ENCODE measurements around the gene KCNC4. TPM values are rescaled to one million over a fixed set of nuclear protein-coding genes. Genes with fewer than 3 reads are reported as not detected.

The KCNC4 gene
- total RNA-seq, 4 donors from 2014 or later, result 2.1 to 29.4 (median 3.9) TPM

- TF ChIP-seq CTCF (IDR thresholded peaks at IDR 0.05) (no peak), POLR2A (IDR thresholded peaks at IDR 0.05) (no peak)
- intact Hi-C loops (cut with DNase I; ENCODE audit: low total_unique reads), result no loop called here
Measured at GRCh38 chr1:110211496-110212168, 1.5 kb downstream of the KCNC4 start.

GRCh38 chr1:110212169-110213142, 2.3 kb downstream of the KCNC4 start:
- DNase-seq, result peak; percentile 39 to 45
- H3K27ac ChIP-seq, result peak overlapping the region; percentile 87 to 91
- no peaks in the 10 kb centered on the region for H3K27me3 ChIP-seq
- intact Hi-C loops (cut with DNase I; ENCODE audit: low total_unique reads), result no loop called here
- H3K4me1 ChIP-seq, result peaks cover 0 to 8% of the 10 kb centered on the region in 2 donors
- no peaks in the 10 kb centered on the region for H3K36me3 ChIP-seq
- no peak for TF ChIP-seq POLR2A (IDR thresholded peaks at IDR 0.05)
- TF ChIP-seq CTCF (IDR thresholded peaks at IDR 0.05), result peak in 1 of 4 experiments; percentile 9
- no peaks in the 10 kb centered on the region for H3K9me3 ChIP-seq
- peak overlapping the region in 1 of 2 donors; percentile 79 for H3K4me3 ChIP-seq

More at GRCh38 chr1:110211496-110212168, 1.5 kb downstream of the KCNC4 start:
- H3K27ac ChIP-seq, result peak overlapping the region; percentile 87 to 91
- no peaks in the 10 kb centered on the region for H3K36me3 ChIP-seq
- no peaks in the 10 kb centered on the region for H3K27me3 ChIP-seq
- DNase-seq, result no peak
- H3K9me3 ChIP-seq, result no peaks in the 10 kb centered on the region
- H3K4me3 ChIP-seq, result peak overlapping the region; percentile 28 to 79
- peaks cover 0 to 8% of the 10 kb centered on the region in 2 donors for H3K4me1 ChIP-seq

GRCh38 chr1:110213143-110213540, 3.0 kb downstream of the KCNC4 start:
- Histone ChIP-seq H3K36me3 (no peaks in the 10 kb centered on the region), H3K4me3 (no peak overlapping the region), H3K27ac (no peak overlapping the region), H3K4me1 (peaks cover 0 to 8% of the 10 kb centered on the region in 2 donors), H3K27me3 (no peaks in the 10 kb centered on the region), H3K9me3 (no peaks in the 10 kb centered on the region)
- no peak for DNase-seq
- TF ChIP-seq CTCF (IDR thresholded peaks at IDR 0.05) (no peak), POLR2A (IDR thresholded peaks at IDR 0.05) (no peak)
- intact Hi-C loops (cut with DNase I; ENCODE audit: low total_unique reads), result no loop called here

- no peak overlapping the region for H3K27ac ChIP-seq
- H3K4me3 ChIP-seq, result no peak overlapping the region
- DNase-seq, result no peak
- H3K36me3 ChIP-seq, result no peaks in the 10 kb centered on the region
- intact Hi-C loops (cut with DNase I; ENCODE audit: low total_unique reads), result no loop called here
- no peaks in the 10 kb centered on the region for H3K27me3 ChIP-seq
- TF ChIP-seq POLR2A (IDR thresholded peaks at IDR 0.05), result no peak
- TF ChIP-seq CTCF (IDR thresholded peaks at IDR 0.05), result no peak
- no peaks in the 10 kb centered on the region for H3K9me3 ChIP-seq
- peaks cover 0 to 8% of the 10 kb centered on the region in 2 donors for H3K4me1 ChIP-seq
Measured at GRCh38 chr1:110214454-110215404, 4.6 kb downstream of the KCNC4 start.
